GM19025 (cell line): Measurements from ENCODE around the gene FOXK2.
"Not testable (repeated sequence)": the region's sequence is repeated elsewhere in the genome, so short reads cannot be mapped to it uniquely, and the experiment has no call there.

Experiments used
- ATAC-seq: cut with Tn5 transposase; IDR thresholded peaks from one replicate; pipeline ENCODE4 v1.9.1; 2021; ENCODE audit warnings: mild to moderate bottlenecking, low read depth, moderate library complexity; ENCODE audit not compliant: unreplicated experiment

FOXK2 gene

GRCh38 chr17:82528484-82529265, 9.1 kb downstream of the FOXK2 start:
- ATAC-seq = no peak

- ATAC-seq = no peak
Measured at GRCh38 chr17:82529914-82530300, 10.4 kb downstream of the FOXK2 start.

GRCh38 chr17:82531431-82531881, 11.9 kb downstream of the FOXK2 start:
- no peak for ATAC-seq

- ATAC-seq = no peak
Measured at GRCh38 chr17:82534401-82534812, 14.9 kb downstream of the FOXK2 start.

GRCh38 chr17:82536512-82537201, 17.1 kb downstream of the FOXK2 start:
- no peak for ATAC-seq

- ATAC-seq = not testable (repeated sequence)
Measured at GRCh38 chr17:82537228-82537627, 17.7 kb downstream of the FOXK2 start.

- not testable (repeated sequence) for ATAC-seq
Measured at GRCh38 chr17:82539076-82539475, 19.5 kb downstream of the FOXK2 start.

GRCh38 chr17:82542439-82542838, 22.9 kb downstream of the FOXK2 start:
- ATAC-seq = no peak

GRCh38 chr17:82544431-82545070, 25.0 kb downstream of the FOXK2 start:
- no peak for ATAC-seq

GRCh38 chr17:82545071-82545462, 25.5 kb downstream of the FOXK2 start:
- no peak for ATAC-seq

- ATAC-seq = no peak
Measured at GRCh38 chr17:82547981-82548380, 28.4 kb downstream of the FOXK2 start.

- no peak for ATAC-seq
Measured at GRCh38 chr17:82548681-82549303, 29.3 kb downstream of the FOXK2 start.

- peak; percentile 67 for ATAC-seq
Measured at GRCh38 chr17:82551779-82552457, 32.4 kb downstream of the FOXK2 start.

GRCh38 chr17:82552580-82552979, 33.0 kb downstream of the FOXK2 start:
- ATAC-seq = no peak

GRCh38 chr17:82553210-82553930, 33.8 kb downstream of the FOXK2 start:
- ATAC-seq = no peak

- ATAC-seq = not testable (repeated sequence)
Measured at GRCh38 chr17:82557510-82557909, 38.0 kb downstream of the FOXK2 start.

GRCh38 chr17:82559566-82560251, 40.2 kb downstream of the FOXK2 start:
- no peak for ATAC-seq

GRCh38 chr17:82560252-82560642, 40.7 kb downstream of the FOXK2 start:
- no peak for ATAC-seq

GRCh38 chr17:82560802-82561428, 41.4 kb downstream of the FOXK2 start:
- no peak for ATAC-seq
